Calu3 (cell line): ENCODE results near the gene LIX1L. TPM values are rescaled to one million over a fixed set of nuclear protein-coding genes. Genes with fewer than 3 reads are reported as not detected.

ENCODE experiments used
- BruUV-seq: library from RNA; stranded (reverse); fragments of 400-500 nt; replicated peaks from 2 replicates; lab custom pipeline; 2021; lab: Mats Ljungman, UMichigan
- CTCF ChIA-PET: fragments of 300-600 bp; sonication (Branson Sonifier 250); formaldehyde crosslinking; loops from one replicate; lab custom pipeline; 2022; ENCODE audit warnings: antibody characterized with exemption; lab: Charles Lee
- DNase-seq: peaks from one replicate; pipeline ENCODE4 v3.0.0; 2022
- H3K27ac Mint-ChIP-seq: one replicate; pipeline ENCODE4 v1.8.0; 2022; ENCODE audit warnings: mixed read lengths; ENCODE audit not compliant: unreplicated experiment
- H3K27me3 Mint-ChIP-seq: one replicate; pipeline ENCODE4 v1.8.0; 2022; ENCODE audit warnings: mixed read lengths; ENCODE audit not compliant: unreplicated experiment
- H3K36me3 Mint-ChIP-seq: one replicate; pipeline ENCODE4 v1.8.0; 2022; ENCODE audit warnings: mild to moderate bottlenecking, moderate library complexity, mixed read lengths; ENCODE audit not compliant: insufficient read depth, unreplicated experiment
- H3K4me1 Mint-ChIP-seq: one replicate; pipeline ENCODE4 v1.8.0; 2022; ENCODE audit warnings: mild to moderate bottlenecking, low read depth, mixed read lengths; ENCODE audit not compliant: unreplicated experiment
- H3K4me3 Mint-ChIP-seq: one replicate; pipeline ENCODE4 v1.8.0; 2022; ENCODE audit warnings: mild to moderate bottlenecking, low read depth, moderate library complexity, mixed read lengths; ENCODE audit not compliant: unreplicated experiment
- H3K9me3 Mint-ChIP-seq: one replicate; pipeline ENCODE4 v1.8.0; 2022; ENCODE audit warnings: low read depth, mixed read lengths; ENCODE audit not compliant: unreplicated experiment
- intact Hi-C: fragments of 100-400 bp; cut with micrococcal nuclease; formaldehyde crosslinking; loops from one replicate; pipeline ENCODE4 v1.10.0; 2022; ENCODE audit not compliant: unreplicated experiment
- total RNA-seq: library from RNA; stranded (reverse); gene quantifications from 2 replicates; pipeline ENCODE4 v1.2.3, GENCODE V29; 2022
- TF ChIP-seq, protein P1 (sequence below): fragments of 200-600 bp; IDR thresholded peaks from one replicate; pipeline ENCODE4 v1.8.0; 2022; ENCODE audit warnings: antibody characterized with exemption; ENCODE audit not compliant: unreplicated experiment

The LIX1L gene
- total RNA-seq, 1 experiment from 2014 or later = 7.2 TPM

DNA sequence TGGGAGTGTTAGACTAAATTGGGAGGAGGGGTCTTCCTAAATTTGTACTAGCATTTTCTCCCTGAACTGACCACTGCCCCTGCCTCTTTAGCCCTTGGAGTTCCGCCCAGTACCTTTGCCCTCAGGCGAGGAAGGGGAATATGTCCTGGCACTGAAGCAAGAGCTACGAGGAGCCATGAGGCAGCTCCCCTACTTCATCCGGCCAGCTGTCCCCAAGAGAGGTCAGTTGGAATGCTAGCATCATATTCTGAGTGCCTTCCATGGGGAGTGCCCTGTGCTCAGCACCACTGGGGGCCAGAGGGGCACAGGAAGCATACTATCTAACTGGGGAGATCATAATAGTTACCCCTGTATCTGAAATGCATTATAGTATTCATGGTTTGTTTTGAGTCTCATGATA lies 17.4 kb upstream of the LIX1L start:
- BruUV-seq = no TSS peak
- no peaks in the 10 kb centered on the region for H3K27me3 Mint-ChIP-seq
- H3K4me3 Mint-ChIP-seq = no peak overlapping the region
- no peaks in the 10 kb centered on the region for H3K9me3 Mint-ChIP-seq
- peaks cover 9% of the 10 kb centered on the region for H3K36me3 Mint-ChIP-seq
- intact Hi-C loops = no loop called here
- H3K4me1 Mint-ChIP-seq = no peaks in the 10 kb centered on the region
- no peak overlapping the region for H3K27ac Mint-ChIP-seq
- DNase-seq = no peak
- TF ChIP-seq, protein P1, sequence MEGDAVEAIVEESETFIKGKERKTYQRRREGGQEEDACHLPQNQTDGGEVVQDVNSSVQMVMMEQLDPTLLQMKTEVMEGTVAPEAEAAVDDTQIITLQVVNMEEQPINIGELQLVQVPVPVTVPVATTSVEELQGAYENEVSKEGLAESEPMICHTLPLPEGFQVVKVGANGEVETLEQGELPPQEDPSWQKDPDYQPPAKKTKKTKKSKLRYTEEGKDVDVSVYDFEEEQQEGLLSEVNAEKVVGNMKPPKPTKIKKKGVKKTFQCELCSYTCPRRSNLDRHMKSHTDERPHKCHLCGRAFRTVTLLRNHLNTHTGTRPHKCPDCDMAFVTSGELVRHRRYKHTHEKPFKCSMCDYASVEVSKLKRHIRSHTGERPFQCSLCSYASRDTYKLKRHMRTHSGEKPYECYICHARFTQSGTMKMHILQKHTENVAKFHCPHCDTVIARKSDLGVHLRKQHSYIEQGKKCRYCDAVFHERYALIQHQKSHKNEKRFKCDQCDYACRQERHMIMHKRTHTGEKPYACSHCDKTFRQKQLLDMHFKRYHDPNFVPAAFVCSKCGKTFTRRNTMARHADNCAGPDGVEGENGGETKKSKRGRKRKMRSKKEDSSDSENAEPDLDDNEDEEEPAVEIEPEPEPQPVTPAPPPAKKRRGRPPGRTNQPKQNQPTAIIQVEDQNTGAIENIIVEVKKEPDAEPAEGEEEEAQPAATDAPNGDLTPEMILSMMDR = no peak
- CTCF ChIA-PET = no interaction called here

DNA sequence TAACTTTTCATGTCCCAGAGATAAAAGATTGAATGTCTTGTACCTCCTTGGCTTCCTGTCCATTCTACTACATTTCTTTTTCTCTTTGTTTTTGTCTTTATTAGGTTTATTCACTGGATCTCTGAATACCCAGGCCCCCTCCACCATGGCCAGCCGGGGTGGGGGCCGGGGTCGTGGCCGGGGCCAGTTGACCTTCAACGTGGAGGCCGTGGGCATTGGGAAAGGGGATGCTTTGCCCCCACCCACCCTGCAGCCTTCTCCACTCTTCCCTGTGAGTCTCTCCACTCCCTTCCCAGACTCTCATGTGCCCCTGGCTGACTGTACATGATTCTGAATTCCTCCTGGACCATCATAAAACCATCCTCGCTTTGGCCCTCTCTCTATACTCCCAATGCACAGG lies 16.9 kb upstream of the LIX1L start:
- peaks cover 9% of the 10 kb centered on the region for H3K36me3 Mint-ChIP-seq
- H3K4me1 Mint-ChIP-seq = no peaks in the 10 kb centered on the region
- CTCF ChIA-PET = no interaction called here
- H3K27me3 Mint-ChIP-seq = no peaks in the 10 kb centered on the region
- H3K4me3 Mint-ChIP-seq = no peak overlapping the region
- BruUV-seq = no TSS peak
- TF ChIP-seq, protein P1 = no peak
- no peak for DNase-seq
- no peak overlapping the region for H3K27ac Mint-ChIP-seq
- intact Hi-C loops = no loop called here
- no peaks in the 10 kb centered on the region for H3K9me3 Mint-ChIP-seq

DNA sequence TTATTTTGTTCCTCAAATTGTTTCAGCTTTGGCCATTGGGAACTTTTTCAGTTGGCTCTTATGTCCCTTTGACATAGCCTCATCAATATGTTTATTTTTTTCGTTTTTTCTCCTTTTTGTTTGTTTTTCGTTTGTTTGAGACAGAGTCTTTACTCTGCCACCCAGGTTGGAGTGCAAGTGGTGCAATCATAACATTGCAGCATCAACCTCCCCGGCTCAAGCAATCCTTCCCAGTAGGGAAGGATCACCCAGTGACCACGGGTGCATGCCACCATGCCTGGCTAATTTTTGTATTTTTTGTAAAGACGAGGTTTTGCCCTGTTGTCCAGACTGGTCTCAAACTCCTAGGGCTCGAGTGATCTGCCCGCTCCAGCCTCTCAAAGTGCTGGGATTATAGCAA lies 14.8 kb upstream of the LIX1L start:
- intact Hi-C loops = no loop called here
- Mint-ChIP-seq H3K4me1 (no peaks in the 10 kb centered on the region), H3K27ac (no peak overlapping the region), H3K9me3 (no peaks in the 10 kb centered on the region), H3K36me3 (peaks cover under 1% of the 10 kb centered on the region), H3K4me3 (no peak overlapping the region), H3K27me3 (no peaks in the 10 kb centered on the region)
- no peak for DNase-seq
- BruUV-seq = no TSS peak
- CTCF ChIA-PET = no interaction called here
- TF ChIP-seq, protein P1 = no peak

DNA sequence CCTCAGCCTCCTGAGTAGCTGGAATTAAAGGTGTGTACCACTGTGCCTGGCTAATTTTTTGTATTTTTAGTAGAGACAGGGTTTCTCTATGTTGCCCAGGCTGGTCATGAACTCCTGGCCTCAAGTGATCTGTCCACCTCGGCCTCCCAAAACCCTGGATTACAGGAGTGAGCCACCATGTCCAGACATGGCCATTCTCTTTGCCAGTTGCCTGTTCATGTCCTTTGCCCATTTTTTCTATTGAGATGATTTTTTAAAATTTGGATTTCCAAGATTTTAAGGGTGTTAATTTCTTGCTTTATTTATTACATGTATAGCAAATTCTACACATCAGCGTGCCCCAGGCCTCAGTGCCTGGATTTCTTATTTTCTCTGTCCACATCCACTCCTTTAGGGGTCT lies 9.5 kb upstream of the LIX1L start:
- DNase-seq = no peak
- Mint-ChIP-seq H3K4me1 (peaks cover 30% of the 10 kb centered on the region), H3K4me3 (no peak overlapping the region), H3K9me3 (no peaks in the 10 kb centered on the region), H3K27ac (no peak overlapping the region), H3K27me3 (peaks cover 17% of the 10 kb centered on the region), H3K36me3 (peaks cover 10% of the 10 kb centered on the region)
- BruUV-seq = no TSS peak
- TF ChIP-seq, protein P1 = no peak
- CTCF ChIA-PET = no interaction called here
- intact Hi-C loops = no loop called here
